ENCODE measurements around the gene PHF19.

DNA sequence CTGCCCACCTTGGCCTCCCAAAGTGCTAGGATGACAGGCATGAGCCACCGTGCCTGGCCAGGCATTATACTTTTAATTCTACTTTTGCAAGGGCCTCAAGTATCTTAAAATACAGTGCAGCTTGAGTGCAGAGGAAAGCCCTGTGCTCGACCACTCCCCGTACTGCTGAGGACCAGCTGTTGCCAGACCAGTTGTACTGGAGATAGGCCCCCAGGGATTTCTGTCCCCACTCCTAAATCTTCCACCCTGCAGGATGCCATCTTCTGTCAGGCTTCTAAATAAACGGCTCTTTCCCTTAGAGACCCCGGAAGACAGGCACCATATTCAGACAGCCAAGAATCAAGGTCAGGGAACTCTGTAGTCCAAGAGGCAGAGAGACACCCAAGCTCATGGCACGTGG is 17.6 kb downstream of the PHF19 start:
- TF ChIP-seq, protein P1, sequence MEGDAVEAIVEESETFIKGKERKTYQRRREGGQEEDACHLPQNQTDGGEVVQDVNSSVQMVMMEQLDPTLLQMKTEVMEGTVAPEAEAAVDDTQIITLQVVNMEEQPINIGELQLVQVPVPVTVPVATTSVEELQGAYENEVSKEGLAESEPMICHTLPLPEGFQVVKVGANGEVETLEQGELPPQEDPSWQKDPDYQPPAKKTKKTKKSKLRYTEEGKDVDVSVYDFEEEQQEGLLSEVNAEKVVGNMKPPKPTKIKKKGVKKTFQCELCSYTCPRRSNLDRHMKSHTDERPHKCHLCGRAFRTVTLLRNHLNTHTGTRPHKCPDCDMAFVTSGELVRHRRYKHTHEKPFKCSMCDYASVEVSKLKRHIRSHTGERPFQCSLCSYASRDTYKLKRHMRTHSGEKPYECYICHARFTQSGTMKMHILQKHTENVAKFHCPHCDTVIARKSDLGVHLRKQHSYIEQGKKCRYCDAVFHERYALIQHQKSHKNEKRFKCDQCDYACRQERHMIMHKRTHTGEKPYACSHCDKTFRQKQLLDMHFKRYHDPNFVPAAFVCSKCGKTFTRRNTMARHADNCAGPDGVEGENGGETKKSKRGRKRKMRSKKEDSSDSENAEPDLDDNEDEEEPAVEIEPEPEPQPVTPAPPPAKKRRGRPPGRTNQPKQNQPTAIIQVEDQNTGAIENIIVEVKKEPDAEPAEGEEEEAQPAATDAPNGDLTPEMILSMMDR (IDR thresholded peaks at IDR 0.05) = no peak
- TF ChIP-seq POLR2A (IDR thresholded peaks at IDR 0.05) = no peak
- TF ChIP-seq EP300 (IDR thresholded peaks at IDR 0.05) = no peak

All from ovary (tissue), 3 donors.